Hepatic stellate cell (primary cell): ENCODE results near the gene RPL10.
A peak's percentile ranks its signal among the peaks of the same experiment; 100 is the strongest.

Experiments used
- DNase-seq: peaks from one replicate; pipeline ENCODE4 v3.0.0; 2011; ENCODE audit warnings: low spot score

The RPL10 gene

GRCh38 chrX:154362085-154362742, 36.0 kb upstream of the RPL10 start:
- no peak for DNase-seq

- no peak for DNase-seq
Observed at GRCh38 chrX:154363706-154364439, 34.3 kb upstream of the RPL10 start.

GRCh38 chrX:154365052-154365600, 33.1 kb upstream of the RPL10 start:
- DNase-seq: no peak

GRCh38 chrX:154365997-154366665, 32.0 kb upstream of the RPL10 start:
- no peak for DNase-seq

- DNase-seq: no peak
Observed at GRCh38 chrX:154366666-154367055, 31.5 kb upstream of the RPL10 start.

- DNase-seq: no peak
Observed at GRCh38 chrX:154367474-154368308, 30.5 kb upstream of the RPL10 start.

- peak; percentile 85 for DNase-seq
Observed at GRCh38 chrX:154368630-154369448, 29.3 kb upstream of the RPL10 start.

- DNase-seq: peak; percentile 81
Observed at GRCh38 chrX:154369449-154370299, 28.5 kb upstream of the RPL10 start.

GRCh38 chrX:154370300-154371016, 27.7 kb upstream of the RPL10 start:
- DNase-seq: no peak

GRCh38 chrX:154371017-154371788, 27.0 kb upstream of the RPL10 start:
- peak; percentile 68 for DNase-seq

- no peak for DNase-seq
Observed at GRCh38 chrX:154371789-154372300, 26.3 kb upstream of the RPL10 start.

GRCh38 chrX:154372612-154373022, 25.6 kb upstream of the RPL10 start:
- peak; percentile 66 for DNase-seq

- no peak for DNase-seq
Observed at GRCh38 chrX:154373340-154374306, 24.6 kb upstream of the RPL10 start.

- DNase-seq: no peak
Observed at GRCh38 chrX:154374313-154375155, 23.6 kb upstream of the RPL10 start, which contains the start of gene FLNA. Gene FLNA, minus strand, starts transcription at chrX:154374634. Its CDS starts 3,389 bp downstream, at chrX:154371245.

GRCh38 chrX:154375156-154375504, 23.0 kb upstream of the RPL10 start:
- DNase-seq: no peak

- DNase-seq: no peak
Observed at GRCh38 chrX:154376774-154377173, 21.4 kb upstream of the RPL10 start.
